Measurements from ENCODE around the gene FAM78B. TPM values are rescaled to one million over a fixed set of nuclear protein-coding genes. Genes with fewer than 3 reads are reported as not detected.

FAM78B gene
- polyA plus RNA-seq = 1 to 10 TPM in 2 of 3 donors, under 1 TPM in 1; 0.87 to 1.7 (median 1.2) TPM

DNA sequence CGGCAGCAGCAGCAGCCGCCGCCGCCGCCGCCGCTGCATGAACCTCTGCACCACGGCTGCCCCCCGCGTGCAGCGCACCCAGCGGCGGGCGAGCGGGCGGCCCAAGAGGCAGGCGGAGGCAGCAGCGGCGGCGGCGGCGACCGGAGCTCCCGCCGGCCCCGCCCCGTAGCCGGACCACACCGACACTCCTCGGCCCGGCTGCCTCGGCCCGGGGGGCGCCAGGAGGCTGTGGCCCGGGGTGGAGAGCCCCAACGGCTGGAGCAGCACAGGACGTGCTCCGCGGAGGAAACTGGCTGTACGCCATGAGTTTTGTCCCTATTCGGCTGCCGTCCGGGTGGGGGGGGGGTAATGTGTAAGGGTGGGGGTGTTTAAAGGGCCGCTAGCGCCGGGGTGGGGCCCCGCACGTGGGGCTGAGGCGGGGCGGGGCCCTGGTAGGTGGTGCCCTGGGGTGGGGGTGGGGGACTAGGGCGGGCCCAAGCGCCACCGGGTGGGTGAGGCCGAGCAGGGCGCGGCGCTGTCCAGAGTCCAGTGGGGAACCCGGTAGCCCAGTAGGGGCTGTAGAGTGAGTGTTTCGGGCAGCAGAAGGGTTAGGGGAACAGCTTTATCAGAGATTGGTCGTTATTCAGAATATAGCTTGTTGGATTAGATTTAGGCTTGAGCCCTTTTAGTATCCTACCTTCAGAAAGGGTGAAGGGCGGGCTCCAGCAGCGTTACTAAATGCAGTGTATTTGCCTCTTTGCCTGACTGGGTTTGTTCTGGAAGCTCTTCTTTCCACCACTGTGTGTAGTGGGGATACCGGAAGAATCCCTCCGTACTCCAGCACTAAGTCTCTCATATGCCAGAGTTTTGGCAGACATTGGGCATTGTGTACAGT is at the start of gene FAM78B:
Gene FAM78B, minus strand, starts transcription at position 304 of the 874 bp plus-strand sequence. CDS start 753 bp downstream, outside the sequence.
- 0 to 2% (median 1%) methylated on average over 57 to 64 of the region's 64 CpGs for WGBS, 3 donors
- no peak within 1 kb of the TSS for H3K27ac ChIP-seq (ENCODE audit: low read depth, low read length)

- H3K27ac ChIP-seq (ENCODE audit: low read depth, low read length) = no peak overlapping the region
- WGBS, 3 donors = 71 to 83% (median 79%) methylated on average over 2 of the region's 2 CpGs
Observed at GRCh38 chr1:166202546-166202945, 35.7 kb upstream of the FAM78B start.

GRCh38 chr1:166200743-166201142 is 33.9 kb upstream of the FAM78B start:
- 74 to 86% (median 77%) methylated on average over 2 of the region's 2 CpGs for WGBS, 3 donors
- H3K27ac ChIP-seq (ENCODE audit: low read depth, low read length) = no peak overlapping the region

- 14 to 53% (median 41%) methylated on average over 1 of the region's 1 CpG for WGBS, 3 donors
- H3K27ac ChIP-seq (ENCODE audit: low read depth, low read length) = no peak overlapping the region
Observed at GRCh38 chr1:166197597-166197996, 30.8 kb upstream of the FAM78B start.

DNA sequence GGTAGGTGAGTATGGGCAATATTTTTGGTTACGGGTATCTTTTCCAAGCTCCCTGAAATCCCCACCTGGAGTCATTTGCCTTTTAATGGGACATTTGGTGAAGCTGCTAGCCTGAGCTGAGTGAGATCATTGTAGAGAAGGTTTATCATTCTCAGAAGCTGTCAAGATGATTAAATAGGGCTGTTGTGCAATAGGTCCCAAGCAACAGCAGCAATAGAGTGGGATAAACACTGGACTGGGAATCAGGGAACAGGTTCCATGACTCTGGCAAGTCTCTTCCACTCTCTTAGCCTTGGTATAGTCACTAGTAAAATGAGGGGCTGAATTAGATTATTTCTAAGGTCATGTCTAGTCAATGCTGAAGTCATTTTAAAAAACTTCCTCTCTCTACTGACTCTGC is 30.3 kb upstream of the FAM78B start:
- H3K27ac ChIP-seq (ENCODE audit: low read depth, low read length) = no peak overlapping the region
- WGBS, 3 donors = 16 to 86% (median 85%) methylated on average over 1 of the region's 1 CpG

DNA sequence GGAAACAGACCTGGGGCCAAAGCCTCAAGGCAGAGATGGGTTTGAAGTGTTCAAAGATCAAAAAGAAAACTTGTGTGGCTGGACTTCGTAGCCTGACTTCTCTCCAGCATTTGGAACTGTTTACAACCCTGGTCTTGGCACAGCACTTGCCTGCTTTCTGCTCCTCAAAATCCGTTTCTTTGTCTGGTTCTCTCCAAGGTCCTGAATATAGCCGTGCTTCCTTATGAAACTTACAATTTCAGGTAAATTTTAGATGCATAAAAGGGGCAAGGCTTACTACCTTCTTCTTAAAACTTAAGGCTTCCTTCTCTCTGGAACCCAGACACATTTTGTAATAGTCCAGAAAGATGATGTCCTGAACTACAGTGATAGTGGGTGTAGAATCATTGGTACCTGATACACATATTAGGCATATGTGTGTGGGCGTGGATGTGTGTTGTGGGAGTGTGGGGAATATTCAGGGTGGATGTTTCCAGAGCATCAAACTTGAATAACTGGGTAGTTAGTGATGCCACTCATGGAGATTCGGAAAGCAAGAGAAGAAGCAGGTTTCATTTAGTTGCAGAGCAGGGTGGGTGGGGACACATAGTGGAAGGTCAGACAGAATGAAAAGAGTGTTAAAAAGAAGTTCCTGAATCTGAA is 26.4 kb upstream of the FAM78B start:
- WGBS, 3 donors = 46 to 55% (median 50%) methylated on average over 5 of the region's 5 CpGs

GRCh38 chr1:166190400-166190799 is 23.6 kb upstream of the FAM78B start:
- no peak overlapping the region for H3K27ac ChIP-seq (ENCODE audit: low read depth, low read length)
- 46 to 70% (median 51%) methylated on average over 4 of the region's 4 CpGs for WGBS, 3 donors

More for the DNA sequence above, 26.4 kb upstream of the FAM78B start:
- no peak overlapping the region for H3K27ac ChIP-seq (ENCODE audit: low read depth, low read length)

DNA sequence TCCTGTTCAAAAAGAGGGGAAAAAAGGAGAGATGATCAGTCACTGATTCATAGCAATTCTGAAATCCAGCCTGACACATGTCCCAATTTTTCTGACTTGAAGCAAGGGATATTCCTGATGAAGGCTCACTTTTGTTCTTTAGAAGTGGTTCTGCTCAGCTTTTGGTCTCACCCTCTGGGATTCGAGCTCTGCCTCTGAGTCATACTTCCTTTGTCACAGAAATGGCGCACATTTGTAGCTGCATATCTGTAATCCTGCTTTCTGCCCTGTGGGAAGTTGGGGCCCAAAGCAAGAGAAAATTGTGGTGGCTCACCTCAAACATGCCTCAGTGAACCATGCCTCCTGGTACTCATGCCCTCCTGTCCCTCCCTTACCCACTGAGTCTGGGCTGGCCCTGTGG is 22.3 kb upstream of the FAM78B start:
- no peak overlapping the region for H3K27ac ChIP-seq (ENCODE audit: low read depth, low read length)
- 44 to 58% (median 45%) methylated on average over 2 of the region's 2 CpGs for WGBS, 3 donors

GRCh38 chr1:166185526-166185925 is 18.7 kb upstream of the FAM78B start:
- 72 to 80% (median 73%) methylated on average over 4 of the region's 4 CpGs for WGBS, 3 donors
- no peak overlapping the region for H3K27ac ChIP-seq (ENCODE audit: low read depth, low read length)

GRCh38 chr1:166184897-166185296 is 18.1 kb upstream of the FAM78B start:
- 65 to 75% (median 71%) methylated on average over 6 of the region's 6 CpGs for WGBS, 3 donors
- no peak overlapping the region for H3K27ac ChIP-seq (ENCODE audit: low read depth, low read length)

DNA sequence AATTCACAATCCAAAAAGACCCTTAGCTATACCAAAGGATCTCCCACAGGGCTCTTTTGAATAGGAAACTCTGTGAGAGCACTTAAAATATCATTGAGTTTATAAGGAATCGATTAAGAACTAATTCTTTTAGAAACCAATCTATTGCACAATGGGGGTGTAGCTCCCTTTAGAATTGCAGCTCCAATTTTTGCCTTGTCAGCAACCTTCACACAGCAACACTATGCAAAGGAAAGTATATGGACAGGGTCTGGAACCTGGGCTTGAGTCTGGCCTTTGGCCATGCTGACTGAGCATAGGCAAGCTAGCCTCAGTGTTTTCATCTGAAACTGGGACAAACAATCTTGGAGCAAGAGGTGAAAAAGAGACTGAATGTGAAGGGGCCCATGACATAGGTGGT is 17.2 kb upstream of the FAM78B start:
- 64 to 83% (median 71%) methylated on average over 1 of the region's 1 CpG for WGBS, 3 donors
- H3K27ac ChIP-seq (ENCODE audit: low read depth, low read length) = no peak overlapping the region

DNA sequence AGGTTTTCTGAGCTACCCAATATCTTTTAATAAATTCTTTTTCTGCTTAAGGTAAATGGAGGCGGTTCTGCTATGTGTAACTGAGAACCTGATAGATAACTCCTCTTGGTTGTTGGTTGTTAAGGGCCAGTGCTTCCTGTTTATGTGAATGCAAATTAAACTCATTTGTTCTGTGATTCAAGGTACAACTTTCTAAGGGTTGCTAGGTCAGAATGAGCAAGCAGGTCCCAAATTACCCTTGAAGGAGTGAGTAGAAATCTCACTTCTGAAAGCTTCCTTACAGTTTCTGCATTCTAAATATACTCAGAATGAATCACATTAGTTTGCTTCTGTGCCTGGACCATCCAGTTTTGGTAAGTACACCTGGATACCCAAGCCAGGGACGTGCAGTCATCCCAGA is 15.5 kb upstream of the FAM78B start:
- H3K27ac ChIP-seq (ENCODE audit: low read depth, low read length) = no peak overlapping the region
- 58 to 66% (median 62%) methylated on average over 2 of the region's 2 CpGs for WGBS, 3 donors

DNA sequence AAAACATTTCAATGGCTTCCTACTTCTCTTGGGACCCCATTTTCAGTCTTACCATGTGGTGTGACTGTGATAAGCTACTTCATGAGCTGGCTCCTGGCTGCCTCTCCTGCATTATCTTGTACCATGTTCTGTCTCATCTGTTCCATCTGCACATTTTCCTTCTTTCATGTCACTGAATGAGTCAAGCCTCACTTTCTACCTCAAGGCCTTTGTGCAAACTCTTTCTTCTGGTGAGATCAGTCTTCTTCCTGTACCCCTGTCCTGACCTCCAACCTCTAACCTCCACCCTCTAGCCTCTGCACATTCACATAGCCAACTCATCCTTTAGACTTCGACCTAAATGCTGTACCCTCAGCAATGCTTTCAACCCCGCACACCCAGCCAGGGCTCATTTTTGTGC is 9.6 kb upstream of the FAM78B start:
- H3K27ac ChIP-seq (ENCODE audit: low read depth, low read length) = no peak overlapping the region
- 78 to 94% (median 84%) methylated on average over 2 of the region's 2 CpGs for WGBS, 3 donors

GRCh38 chr1:166175032-166175431 is 8.2 kb upstream of the FAM78B start:
- no peak overlapping the region for H3K27ac ChIP-seq (ENCODE audit: low read depth, low read length)

DNA sequence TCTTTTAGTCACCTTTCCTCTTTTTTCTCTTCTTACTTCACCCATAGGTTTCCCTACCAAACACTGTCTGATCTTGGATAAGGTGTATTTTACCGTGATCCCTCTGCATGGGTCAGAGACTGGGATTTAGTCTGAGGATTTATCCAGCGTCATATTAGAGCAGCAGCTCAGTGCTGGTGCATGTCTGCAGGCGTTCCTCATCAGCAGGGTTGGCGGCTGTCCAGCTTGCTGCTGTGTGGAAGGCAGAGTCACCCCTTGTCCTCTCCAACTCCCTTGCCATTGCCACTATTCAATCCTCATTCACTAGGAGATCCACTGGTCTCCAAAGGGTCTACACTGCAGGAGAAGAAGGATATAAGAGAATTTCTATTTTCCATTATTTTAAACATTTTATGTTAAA is 7.3 kb upstream of the FAM78B start:
- WGBS, 3 donors = 57 to 64% (median 57%) methylated on average over 4 of the region's 4 CpGs
- no peak overlapping the region for H3K27ac ChIP-seq (ENCODE audit: low read depth, low read length)

GRCh38 chr1:166172106-166172505 is 5.3 kb upstream of the FAM78B start:
- WGBS, 3 donors = 45 to 55% (median 46%) methylated on average over 2 of the region's 2 CpGs
- H3K27ac ChIP-seq (ENCODE audit: low read depth, low read length) = no peak overlapping the region

DNA sequence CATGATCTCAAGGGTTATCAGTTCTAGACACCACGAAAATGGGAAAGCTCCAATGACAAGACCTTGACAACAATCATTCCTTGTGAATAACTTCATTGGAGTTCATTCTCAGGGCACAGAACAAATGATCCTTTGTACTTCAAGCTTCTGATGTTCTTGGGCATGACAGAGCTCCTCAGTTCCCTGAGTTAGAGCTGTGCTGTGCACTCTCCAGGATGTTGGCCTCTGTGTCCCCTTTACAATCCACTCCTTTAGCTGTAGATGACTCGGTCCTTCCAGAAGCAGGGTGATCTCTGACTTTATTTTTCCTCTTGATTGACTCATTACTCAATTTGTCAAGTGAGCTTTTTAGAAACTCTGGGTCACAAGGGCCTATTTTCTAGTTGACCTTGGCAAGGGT is 3.9 kb upstream of the FAM78B start:
- H3K27ac ChIP-seq (ENCODE audit: low read depth, low read length) = no peak overlapping the region
- 42 to 71% (median 60%) methylated on average over 2 of the region's 2 CpGs for WGBS, 3 donors

DNA sequence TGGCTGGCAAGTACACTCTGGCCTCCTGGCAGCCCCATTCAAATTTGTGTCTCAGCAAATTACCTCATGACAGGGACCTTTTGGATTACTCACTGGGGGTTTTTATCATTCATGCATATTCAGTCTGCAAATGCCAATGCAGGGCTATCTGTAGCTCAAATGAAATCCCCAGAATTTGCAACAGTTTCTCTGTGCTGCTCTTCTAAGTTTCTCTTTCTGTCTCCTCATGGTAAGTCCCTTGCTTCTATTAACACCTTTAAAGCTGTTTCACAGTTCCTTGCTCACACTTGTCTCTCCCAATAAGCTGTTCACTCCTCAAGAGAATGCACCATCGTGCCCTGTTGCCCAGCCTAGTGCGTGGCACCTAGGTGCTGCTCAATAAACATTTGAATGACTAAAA is 3.3 kb upstream of the FAM78B start:
- no peak overlapping the region for H3K27ac ChIP-seq (ENCODE audit: low read depth, low read length)
- 64 to 78% (median 77%) methylated on average over 2 of the region's 2 CpGs for WGBS, 3 donors

GRCh38 chr1:166169182-166169581 is 2.4 kb upstream of the FAM78B start:
- H3K27ac ChIP-seq (ENCODE audit: low read depth, low read length) = no peak overlapping the region
- WGBS, 3 donors = 48 to 61% (median 58%) methylated on average over 3 of the region's 3 CpGs

DNA sequence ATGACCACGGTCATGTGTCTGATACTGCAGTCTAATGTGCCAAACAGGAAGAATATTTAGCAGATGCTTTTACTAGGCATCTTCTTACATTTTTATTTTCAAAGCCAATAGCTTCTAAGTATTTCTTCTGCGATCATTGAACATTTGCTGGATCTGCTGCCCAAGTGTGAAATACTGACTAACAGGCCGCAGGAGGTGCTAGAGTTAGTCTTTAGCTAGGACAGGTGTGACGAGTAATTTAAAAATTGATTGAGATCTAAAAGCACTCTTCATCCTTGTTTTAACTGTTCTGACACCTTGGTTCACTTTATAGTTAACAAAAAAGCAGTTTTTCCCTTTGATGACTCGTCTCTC is 748 bp upstream of the FAM78B start:
- WGBS, 3 donors = 33 to 50% (median 46%) methylated on average over 5 of the region's 5 CpGs
- no peak overlapping the region for H3K27ac ChIP-seq (ENCODE audit: low read depth, low read length)
